ENCODE data around the gene ZGLP1.

DNA sequence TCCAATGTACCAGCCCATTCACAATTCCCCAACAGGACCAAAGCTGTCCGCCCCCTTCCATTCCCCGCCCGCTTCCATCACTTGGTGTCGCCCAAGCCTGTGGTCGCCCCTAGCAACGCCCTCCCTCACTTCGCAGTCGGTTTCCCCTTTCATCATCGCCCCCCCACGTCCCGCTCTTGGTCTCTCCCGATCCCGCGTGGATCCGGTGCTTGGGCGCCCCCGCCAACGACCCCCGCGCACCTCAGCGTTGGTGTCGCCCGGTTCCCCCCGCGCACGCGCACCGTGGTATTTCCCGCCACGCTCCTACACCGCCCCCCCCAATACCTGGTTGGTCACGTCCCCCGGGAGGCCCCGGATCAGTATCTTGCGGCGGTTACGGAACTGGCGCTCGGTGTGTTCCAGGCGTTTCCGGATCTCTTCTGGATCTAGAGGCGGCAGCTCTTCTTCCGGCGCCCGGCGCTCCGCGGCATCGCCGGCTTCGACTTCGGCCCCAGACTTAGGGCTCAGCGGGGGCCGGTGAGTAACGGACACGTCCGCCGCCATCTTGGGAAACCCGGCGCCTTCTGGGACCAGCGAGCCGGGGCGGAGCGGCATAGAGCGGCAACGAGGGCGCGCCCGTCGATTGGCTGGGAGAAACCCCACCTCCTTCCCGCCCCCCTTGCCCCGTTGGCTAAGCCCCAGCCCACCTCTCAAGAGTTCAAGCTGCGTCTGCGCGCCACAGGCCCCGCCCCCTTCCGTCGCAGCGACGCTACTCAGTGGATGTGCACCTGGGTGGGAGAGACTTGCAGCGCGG lies 23.5 kb upstream of the ZGLP1 start, which contains the start of gene RAVER1:
- TF ChIP-seq CTCF (IDR thresholded peaks at IDR 0.05; ENCODE audit: low read depth, low read length) (no peak), POLR2A (IDR thresholded peaks at IDR 0.05; ENCODE audit: extremely low read depth, insufficient read length) (no peak)
- TF ChIP-seq, protein P1, sequence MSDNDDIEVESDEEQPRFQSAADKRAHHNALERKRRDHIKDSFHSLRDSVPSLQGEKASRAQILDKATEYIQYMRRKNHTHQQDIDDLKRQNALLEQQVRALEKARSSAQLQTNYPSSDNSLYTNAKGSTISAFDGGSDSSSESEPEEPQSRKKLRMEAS (IDR thresholded peaks at IDR 0.05; ENCODE audit: low read depth, low read length) = no peak

Data from NB4 (cell line).